CD14-positive monocyte (primary cell): Measurements from ENCODE around the gene CCNY. TPM values are rescaled to one million over a fixed set of nuclear protein-coding genes. Genes with fewer than 3 reads are reported as not detected.

ENCODE experiments used
- DNase-seq, 3 donors: peaks; one replicate each; pipeline ENCODE4 v3.0.0-alpha.2; 2011 to 2022
- H2AFZ ChIP-seq: 2 replicates; pipeline ENCODE4 v1.6.0; 2012; ENCODE audit warnings: mild to moderate bottlenecking, low read depth, low read length, inconsistent platforms; ENCODE audit not compliant: insufficient read depth, poor library complexity, severe bottlenecking
- H3K27ac ChIP-seq, 2 donors: 1 replicate in 1 of 2; 2 replicates in 1 of 2; pipeline ENCODE4 v1.5.1; 2012 to 2013; ENCODE audit warnings: low read length in 2 of 2, control low read depth in 1 of 2, inconsistent platforms in 1 of 2, low read depth in 1 of 2, mild to moderate bottlenecking in 1 of 2
- H3K27me3 ChIP-seq, 2 donors: one replicate each; pipeline versions ENCODE4 v1.6.0 to v1.6.1; 2011 to 2013; ENCODE audit warnings: low read length in 2 of 2; ENCODE audit not compliant: control insufficient read depth in 2 of 2, insufficient read depth in 2 of 2
- H3K36me3 ChIP-seq, 2 donors: replicated peaks in 1 of 2; 1 replicate in 1 of 2; 2 replicates in 1 of 2; pipeline versions ENCODE4 v1.5.1 to v1.6.1; 2012 to 2013; ENCODE audit warnings: low read length in 2 of 2, control low read depth in 1 of 2, inconsistent platforms in 1 of 2, mild to moderate bottlenecking in 1 of 2; ENCODE audit not compliant: insufficient read depth in 2 of 2, control insufficient read depth in 1 of 2
- H3K4me1 ChIP-seq, 2 donors: 1 replicate in 1 of 2; 2 replicates in 1 of 2; pipeline versions ENCODE4 v1.5.1 to v1.6.1; 2012 to 2013; ENCODE audit warnings: low read length in 2 of 2, control low read depth in 1 of 2, inconsistent platforms in 1 of 2, mild to moderate bottlenecking in 1 of 2, moderate library complexity in 1 of 2; ENCODE audit not compliant: insufficient read depth in 2 of 2, control insufficient read depth in 1 of 2
- H3K4me2 ChIP-seq: replicated peaks from 2 replicates; pipeline ENCODE3; 2012; ENCODE audit warnings: low read length, moderate library complexity, mild to moderate bottlenecking; ENCODE audit not compliant: poor library complexity, severe bottlenecking; ENCODE audit errors: extremely low read depth
- H3K4me3 ChIP-seq, 3 experiments: fragments of 200-600 bp in 1 of 3; sonication (generic) in 1 of 3; replicated peaks in 1 of 3; 1 replicate in 2 of 3; 2 replicates in 1 of 3; pipeline ENCODE4 v1.5.1; 2011 to 2013; ENCODE audit warnings: low read length in 3 of 3, mild to moderate bottlenecking in 3 of 3, control low read depth in 2 of 3, low read depth in 2 of 3, inconsistent platforms in 1 of 3, moderate library complexity in 1 of 3
- H3K79me2 ChIP-seq: 2 replicates; pipeline ENCODE4 v1.6.0; 2012; ENCODE audit warnings: mild to moderate bottlenecking, control low read depth, inconsistent platforms, low read length, moderate library complexity; ENCODE audit not compliant: insufficient read depth
- H3K9ac ChIP-seq: 2 replicates; pipeline ENCODE4 v1.6.0; 2017; ENCODE audit warnings: low read length, mild to moderate bottlenecking; ENCODE audit not compliant: insufficient read depth, poor library complexity, severe bottlenecking
- H3K9me3 ChIP-seq, 2 donors: replicated peaks in 1 of 2; 1 replicate in 1 of 2; 2 replicates in 1 of 2; pipeline versions ENCODE4 v1.5.1 to v1.6.1; 2012 to 2013; ENCODE audit warnings: low read length in 2 of 2, control low read depth in 1 of 2; ENCODE audit not compliant: control insufficient read depth in 1 of 2, insufficient read depth in 1 of 2
- H4K20me1 ChIP-seq: 2 replicates; pipeline ENCODE4 v1.6.0; 2012; ENCODE audit warnings: mild to moderate bottlenecking, low read length, control low read depth, moderate library complexity; ENCODE audit not compliant: insufficient read depth
- H3K27ac Mint-ChIP-seq, 7 donors: one replicate each; pipeline ENCODE4 v1.8.0; 2020; ENCODE audit warnings: mild to moderate bottlenecking in 7 of 7, mixed read lengths in 7 of 7, moderate library complexity in 6 of 7, inconsistent platforms in 2 of 7
- H3K27me3 Mint-ChIP-seq, 3 donors: one replicate each; pipeline ENCODE4 v1.8.0; 2021 to 2022; ENCODE audit warnings: low read depth in 3 of 3, mild to moderate bottlenecking in 3 of 3, mixed read lengths in 3 of 3, moderate library complexity in 3 of 3, inconsistent platforms in 1 of 3
- H3K36me3 Mint-ChIP-seq, 2 donors: one replicate each; pipeline ENCODE4 v1.8.0; 2020; ENCODE audit warnings: mixed read lengths in 2 of 2, inconsistent platforms in 1 of 2, mild to moderate bottlenecking in 1 of 2
- H3K4me1 Mint-ChIP-seq: one replicate; pipeline ENCODE4 v1.8.0; 2020; ENCODE audit warnings: mild to moderate bottlenecking, mixed read lengths
- H3K4me3 Mint-ChIP-seq, 2 donors: one replicate each; pipeline ENCODE4 v1.8.0; 2020; ENCODE audit warnings: mild to moderate bottlenecking in 2 of 2, mixed read lengths in 2 of 2, moderate library complexity in 1 of 2
- H3K9me3 Mint-ChIP-seq, 7 donors: one replicate each; pipeline ENCODE4 v1.8.0; 2020 to 2022; ENCODE audit warnings: mixed read lengths in 7 of 7, mild to moderate bottlenecking in 6 of 7, moderate library complexity in 6 of 7, inconsistent platforms in 2 of 7
- CTCF ChIP-seq: fragments of 200-600 bp; IDR thresholded peaks from one replicate; pipeline ENCODE4 v1.8.0; 2022; ENCODE audit warnings: antibody characterized with exemption, mild to moderate bottlenecking
- WGBS: methylation state at CpG from one replicate; pipeline ENCODE4 v1.1.5; 2013; ENCODE audit warnings: missing lambda C conversion rate; ENCODE audit not compliant: insufficient coverage; 5-methylcytosine and 5-hydroxymethylcytosine counted together
- intact Hi-C, 2 donors: fragments of 100-400 bp; cut with micrococcal nuclease; formaldehyde crosslinking; loops; one replicate each; pipeline versions ENCODE4 v1.15.0 to v1.15.1; 2023
- polyA plus RNA-seq, 3 donors: library from polyadenylated mRNA; depleted of rRNA in 1 of 3; unstranded in 2 of 3; stranded (reverse) in 1 of 3; fragments of 300-500 nt in 2 of 3; fragments of >200 nt in 1 of 3; fragmentation: Illumina TruSeq in 2 of 3; gene quantifications; 1 replicate in 2 of 3; 2 replicates in 1 of 3; pipeline ENCODE4 v1.2.3, GENCODE V29; 2012 to 2021

CCNY gene
- polyA plus RNA-seq, 3 donors, result 39.9 to 116 (median 64.8) TPM

- DNase-seq, result peak; percentile 36 to 79 (median 72)
- H3K27ac Mint-ChIP-seq, result peak overlapping the region; percentile 89 to 97 (median 95)
Observed at GRCh38 chr10:35453855-35454532, 117.7 kb downstream of the CCNY start.

More at GRCh38 chr10:35453855-35454532, 117.7 kb downstream of the CCNY start:
- intact Hi-C loops, result loop anchor here in 1 of 2 donors (5.0 to 10.0 kb wide), 4 partner anchors 79 to 327 kb away; partner anchors contain the start of genes CCNY and CREM
- Histone ChIP-seq H3K27me3 (no peaks in the 10 kb centered on the region), H3K27ac (peak overlapping the region; percentile 81 to 89), H3K79me2 (peaks cover 94% of the 10 kb centered on the region), H2AFZ (no peak overlapping the region), H4K20me1 (peaks cover 36% of the 10 kb centered on the region), H3K36me3 (no peaks in the 10 kb centered on the region), H3K4me2 (peak overlapping the region; percentile 85), H3K9ac (peak overlapping the region; percentile 25), H3K4me3 (peak overlapping the region in 1 of 3 experiments; percentile 66), H3K4me1 (peaks cover 74 to 94% of the 10 kb centered on the region in 2 donors), H3K9me3 (no peaks in the 10 kb centered on the region)
- H3K36me3 Mint-ChIP-seq, result peaks cover 4 to 9% of the 10 kb centered on the region in 2 donors
- 68% methylated on average over 10 of the region's 12 CpGs for WGBS
- peaks cover 0 to 4% (median 0%) of the 10 kb centered on the region in 7 donors for H3K9me3 Mint-ChIP-seq
- H3K4me3 Mint-ChIP-seq, result peak overlapping the region; percentile 64 to 84
- no peak for TF ChIP-seq CTCF
- H3K4me1 Mint-ChIP-seq, result peaks cover 89% of the 10 kb centered on the region
- H3K27me3 Mint-ChIP-seq, result no peaks in the 10 kb centered on the region
